ENCODE data around the gene ZNRF3.
"Not testable (repeated sequence)": the region's sequence is repeated elsewhere in the genome, so short reads cannot be mapped to it uniquely, and the experiment has no call there.

Gene ZNRF3

DNA sequence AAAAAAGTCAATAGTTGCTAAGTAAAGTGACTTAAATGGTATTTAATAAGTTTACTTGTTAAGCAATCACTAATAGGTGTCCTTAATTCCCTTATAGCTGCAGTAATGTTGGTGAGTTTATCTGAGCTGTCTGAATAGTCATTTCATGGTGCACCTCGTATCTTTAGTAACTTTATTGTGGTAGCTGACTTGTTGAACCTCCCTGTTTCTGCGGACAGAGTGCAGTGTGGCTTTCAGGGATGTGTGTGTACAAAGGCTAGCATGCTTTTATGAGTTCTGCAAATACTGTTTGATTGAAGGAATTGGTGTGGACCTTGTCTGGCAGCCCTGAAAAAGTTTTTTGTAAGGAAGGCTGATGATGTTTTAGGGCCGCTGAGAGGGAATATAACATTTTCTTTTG is 2.6 kb downstream of the ZNRF3 start:
- DNase-seq: no peak

DNA sequence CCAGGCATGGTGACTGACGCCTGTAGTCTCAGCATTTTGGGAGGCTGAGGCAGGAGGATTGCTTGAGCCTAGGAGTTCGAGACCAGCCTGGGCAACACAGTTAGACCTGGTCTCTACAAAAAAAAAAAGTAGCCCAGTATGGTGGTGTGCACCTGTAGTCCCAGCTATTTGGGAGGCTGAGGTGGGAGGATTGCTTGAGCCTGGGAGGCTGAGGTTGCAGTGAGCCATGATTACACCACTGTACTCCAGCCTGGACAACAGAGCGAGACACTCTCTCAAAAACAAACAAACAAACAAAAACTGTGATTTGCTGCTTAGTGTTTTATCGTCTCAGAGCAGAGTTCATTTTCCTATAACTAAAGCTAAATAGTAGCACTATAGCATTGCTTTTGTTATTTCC is 3.3 kb downstream of the ZNRF3 start:
- DNase-seq: not testable (repeated sequence)

DNA sequence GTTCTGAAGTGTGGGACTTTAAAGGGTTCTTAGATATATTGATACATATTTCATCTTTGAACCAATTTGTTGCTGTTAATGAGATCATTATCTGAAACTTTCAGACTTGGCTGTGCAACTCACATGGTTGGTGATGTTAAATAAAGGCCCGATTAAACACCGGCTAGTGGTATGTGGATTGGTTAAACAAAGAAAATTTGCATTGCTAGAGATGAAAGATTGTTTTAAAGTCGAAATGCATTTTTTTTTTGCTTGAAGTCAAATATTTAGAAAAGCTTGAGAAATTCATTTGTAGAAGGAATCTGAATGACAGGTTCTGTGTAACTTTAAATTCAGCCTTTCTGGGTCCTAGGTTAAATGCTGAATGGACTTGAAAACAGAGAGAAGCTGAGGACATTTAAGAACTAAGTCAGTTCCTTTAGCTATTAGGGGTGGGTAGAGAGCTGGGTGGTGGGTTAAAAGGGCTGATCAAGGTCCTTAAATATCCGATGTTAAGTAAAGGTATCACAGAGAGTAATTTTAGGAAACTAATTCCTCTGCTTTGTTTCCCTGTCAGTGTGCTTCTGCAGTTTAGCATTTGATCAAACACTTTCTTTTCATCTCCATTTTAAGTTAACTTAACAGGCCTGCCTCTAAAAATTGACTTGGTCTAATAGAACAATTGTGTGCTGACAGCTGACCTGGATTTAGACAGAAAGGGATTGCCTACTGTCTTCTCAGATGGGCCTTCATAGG is 4.5 kb downstream of the ZNRF3 start:
- no peak for DNase-seq

DNA sequence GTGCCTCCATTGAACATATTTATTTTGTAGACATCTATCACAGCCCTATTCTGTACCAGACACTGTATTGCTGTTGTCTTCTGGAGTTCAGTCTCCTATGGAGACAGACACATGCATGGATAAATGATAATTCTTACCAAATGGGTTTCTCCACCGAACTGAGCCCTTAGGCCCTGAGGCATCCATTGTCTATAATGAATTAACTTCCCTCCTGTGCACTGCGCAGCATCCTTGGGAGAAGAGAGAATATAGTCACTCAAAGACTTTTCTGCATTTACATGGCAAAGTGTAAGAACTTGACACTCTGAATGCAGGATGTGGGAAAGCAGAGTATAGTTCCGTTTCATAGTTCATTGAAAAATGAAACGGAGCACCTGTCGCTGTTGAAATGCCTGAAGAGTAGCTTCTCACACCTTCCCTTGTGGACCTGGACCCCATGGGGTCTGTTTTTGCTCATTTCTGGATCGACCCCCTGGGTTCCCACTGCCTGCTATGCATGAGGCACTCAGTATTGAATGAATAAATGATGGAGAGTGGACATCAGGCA is 6.2 kb downstream of the ZNRF3 start:
- no peak for DNase-seq

DNA sequence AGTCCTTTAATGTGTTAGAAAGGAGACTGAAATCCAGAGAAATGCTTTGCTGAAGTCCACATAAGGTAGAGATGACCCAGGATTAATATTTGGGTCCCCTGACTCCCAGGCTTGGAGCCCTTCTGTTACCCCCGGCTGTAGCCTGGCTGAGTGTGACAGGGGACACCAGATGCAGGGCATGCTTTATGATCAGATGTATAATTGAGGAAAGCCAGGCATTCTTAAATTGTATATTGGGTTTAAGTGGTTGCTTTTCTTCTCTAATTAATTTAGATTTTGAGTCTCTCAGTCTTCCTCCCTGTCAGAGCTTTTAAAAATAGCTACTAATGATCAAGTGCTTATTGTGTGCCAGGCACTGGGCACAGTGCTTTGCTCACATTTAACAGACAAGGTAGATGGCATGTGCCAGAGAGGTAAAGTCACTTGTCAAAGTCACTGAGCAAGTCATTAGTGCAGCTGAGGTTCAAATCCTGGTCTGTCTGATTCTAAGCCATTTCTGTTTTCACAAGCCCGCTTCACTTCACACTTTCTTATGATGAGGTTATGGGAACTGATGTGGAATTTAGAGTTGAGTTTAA is 7.9 kb downstream of the ZNRF3 start:
- DNase-seq: no peak

DNA sequence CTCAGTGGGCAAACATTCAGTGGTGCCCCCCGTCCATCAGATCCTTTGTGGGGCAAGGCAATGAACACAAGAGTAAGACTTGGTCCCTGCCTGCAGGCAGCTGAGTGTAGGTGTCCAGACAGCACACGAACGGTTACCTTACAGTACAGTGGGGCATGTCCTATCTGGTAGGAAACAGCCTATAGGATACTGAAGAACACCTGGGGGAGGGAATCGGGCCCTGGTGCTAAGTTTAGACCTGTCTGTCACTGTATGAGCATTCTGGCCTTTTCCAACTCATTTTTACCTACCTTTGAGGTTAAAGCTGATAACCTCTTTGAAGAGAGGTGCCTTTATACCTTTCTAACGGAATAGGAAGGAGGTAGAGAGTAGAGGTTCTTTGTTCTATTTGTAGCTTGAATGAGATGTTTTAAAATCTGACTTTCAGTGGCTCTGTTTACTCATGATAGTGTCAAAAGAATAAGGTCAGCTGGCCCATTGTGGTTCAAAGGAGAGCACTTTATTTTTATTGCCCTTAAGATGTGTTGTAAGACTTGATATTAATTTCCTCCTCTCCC is 8.9 kb downstream of the ZNRF3 start:
- no peak for DNase-seq

DNA sequence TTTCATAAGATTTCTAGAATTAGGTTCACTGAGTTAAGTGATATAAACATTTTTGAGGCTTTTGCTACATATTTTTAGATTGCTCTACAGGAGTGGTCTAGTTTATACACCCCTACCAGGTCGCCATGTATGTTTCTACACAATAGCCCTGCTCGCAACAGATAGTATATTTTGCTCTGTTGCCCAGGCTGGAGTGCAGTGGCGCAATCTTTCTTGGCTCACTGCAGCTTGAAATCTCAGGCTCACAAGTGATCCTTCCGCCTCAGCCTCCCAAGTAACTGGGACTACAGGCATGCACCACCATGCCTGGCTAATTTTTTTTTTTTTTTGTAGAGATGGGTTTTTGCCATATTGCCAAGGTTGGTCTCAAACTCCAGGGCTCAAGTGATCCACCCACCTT is 10.4 kb downstream of the ZNRF3 start:
- no peak for DNase-seq

DNA sequence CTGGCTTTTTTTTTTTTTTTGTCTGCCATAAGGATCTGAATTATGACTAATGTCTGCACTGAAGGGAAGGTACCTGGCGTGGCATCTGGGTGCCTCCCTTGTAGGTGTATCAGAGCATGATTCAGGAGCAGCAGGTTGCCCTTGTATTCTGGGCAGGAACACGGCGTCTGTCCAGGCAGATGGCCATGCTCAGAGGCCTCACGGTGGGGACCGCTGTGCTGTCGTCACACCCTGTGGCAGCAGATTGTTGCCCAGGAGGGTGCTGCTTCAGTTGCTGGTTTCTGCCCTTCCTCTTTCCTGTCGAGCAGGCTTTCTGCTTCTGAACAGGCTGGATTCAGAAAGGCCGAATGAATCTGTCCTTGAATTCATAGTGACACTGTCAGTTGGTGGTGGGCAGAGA is 11.0 kb downstream of the ZNRF3 start:
- no peak for DNase-seq

DNA sequence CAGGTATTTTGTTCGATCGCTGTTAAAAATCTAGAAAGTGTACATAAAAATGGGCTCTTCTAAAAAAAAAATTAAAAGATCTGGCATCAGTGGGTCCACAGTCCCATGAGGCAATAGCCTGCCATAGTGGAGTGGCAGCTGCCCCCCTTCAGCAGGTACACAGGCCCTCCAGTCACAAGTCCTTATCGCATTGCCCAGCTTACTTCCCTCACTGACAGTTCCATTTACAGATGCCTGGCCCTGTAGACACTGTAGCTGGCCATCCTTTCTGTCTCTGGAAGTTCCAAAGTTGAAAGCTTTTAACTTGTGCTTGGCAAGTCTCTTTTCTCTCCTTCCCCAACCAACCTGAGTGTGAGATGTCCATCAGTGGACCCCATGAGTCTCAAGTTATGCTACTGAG is 11.4 kb downstream of the ZNRF3 start:
- no peak for DNase-seq

DNA sequence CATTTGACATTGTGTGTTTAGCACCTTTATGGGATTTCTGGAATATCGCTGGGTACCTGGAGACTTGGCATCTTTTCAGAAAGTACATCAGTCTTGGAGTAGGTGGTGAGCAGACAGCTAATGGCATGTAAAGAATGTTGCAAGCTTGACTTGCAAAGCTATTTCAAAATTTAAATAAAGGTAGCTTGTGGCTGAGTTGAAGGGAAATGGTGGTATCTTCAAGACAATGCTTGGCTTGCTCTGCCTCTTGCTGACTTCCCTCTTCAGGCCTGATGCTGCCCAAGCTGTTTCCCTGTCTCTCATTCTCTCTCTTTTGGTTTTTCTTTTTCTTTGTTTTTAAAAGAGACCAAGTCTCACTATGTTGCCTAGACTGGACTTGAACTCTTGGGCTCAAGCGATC is 13.2 kb downstream of the ZNRF3 start:
- DNase-seq: no peak

DNA sequence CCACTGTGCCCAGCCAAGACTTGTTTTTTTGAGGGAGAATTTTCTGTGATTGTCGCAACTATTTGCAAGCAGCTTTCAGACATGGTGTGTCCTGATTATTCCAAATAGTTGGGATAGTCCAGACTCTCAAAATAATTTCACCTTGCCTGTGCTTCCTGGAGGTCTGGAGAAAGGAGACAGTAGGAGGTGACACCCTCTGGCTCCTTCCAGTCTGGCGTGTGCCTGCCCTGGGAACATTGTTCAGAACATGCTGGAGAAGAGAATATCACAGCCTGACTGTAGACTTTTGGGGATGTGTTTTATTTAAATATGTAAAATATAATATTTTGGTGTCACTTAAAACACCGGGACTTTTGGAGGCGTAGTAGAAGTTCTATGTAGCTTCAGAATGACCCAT is 14.9 kb downstream of the ZNRF3 start:
- DNase-seq: no peak

DNA sequence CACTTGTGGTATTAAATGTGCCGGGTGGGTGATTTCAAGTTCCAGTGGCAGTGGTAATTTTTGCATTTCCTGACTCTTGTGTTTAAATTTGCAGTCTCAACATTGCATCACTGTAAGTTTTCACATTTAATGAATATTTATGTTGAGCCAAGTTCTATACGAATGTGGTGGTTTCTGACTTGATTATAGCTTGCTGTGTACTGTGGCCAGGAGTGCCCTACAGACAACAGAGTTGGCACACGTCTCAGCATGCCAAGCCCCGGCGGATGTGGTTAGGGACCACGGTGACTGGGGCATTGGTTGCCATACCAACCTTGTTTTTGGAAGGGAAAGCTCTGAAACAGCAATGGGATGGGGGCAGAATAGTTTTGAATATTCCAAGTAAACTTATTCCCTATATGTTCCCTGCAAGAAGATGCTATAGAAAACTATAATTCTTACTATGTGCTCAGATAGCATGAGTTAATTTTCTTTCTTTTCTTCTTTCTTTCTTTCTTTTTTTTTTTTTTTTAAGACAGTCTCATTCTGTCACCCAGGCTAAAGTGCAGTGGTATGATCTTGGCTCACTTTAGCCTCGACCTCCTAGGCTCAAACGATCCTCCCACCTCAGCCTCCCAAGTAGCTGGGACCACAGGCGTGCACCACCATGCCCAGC is 16.0 kb downstream of the ZNRF3 start:
- DNase-seq: peak; percentile 8

DNA sequence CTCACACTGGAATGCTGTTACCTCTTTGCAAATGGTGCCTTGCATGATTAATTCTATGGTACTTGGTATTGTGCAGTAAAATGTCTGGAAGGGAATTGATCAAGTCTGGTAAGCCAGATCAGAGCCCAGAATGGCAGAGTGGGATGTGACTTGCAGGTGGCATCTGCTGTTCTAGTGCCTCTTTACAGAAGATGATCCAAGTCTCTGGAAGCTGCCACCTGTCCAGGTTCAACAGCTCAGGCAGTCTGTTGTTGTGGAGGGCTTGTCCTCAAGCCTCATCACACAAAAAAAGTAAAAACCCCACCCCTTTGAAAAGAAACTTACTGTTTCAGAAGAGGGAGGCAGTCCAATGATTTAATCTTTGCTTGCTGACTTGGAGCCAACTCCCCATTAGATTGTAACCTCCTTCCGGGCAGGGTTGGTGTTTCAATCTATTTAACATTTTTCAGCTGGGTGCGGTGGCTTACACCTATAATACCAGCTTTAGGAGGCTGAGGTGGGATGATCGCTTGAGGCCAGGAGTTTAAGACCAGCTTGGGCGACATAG is 17.1 kb downstream of the ZNRF3 start:
- no peak for DNase-seq

DNA sequence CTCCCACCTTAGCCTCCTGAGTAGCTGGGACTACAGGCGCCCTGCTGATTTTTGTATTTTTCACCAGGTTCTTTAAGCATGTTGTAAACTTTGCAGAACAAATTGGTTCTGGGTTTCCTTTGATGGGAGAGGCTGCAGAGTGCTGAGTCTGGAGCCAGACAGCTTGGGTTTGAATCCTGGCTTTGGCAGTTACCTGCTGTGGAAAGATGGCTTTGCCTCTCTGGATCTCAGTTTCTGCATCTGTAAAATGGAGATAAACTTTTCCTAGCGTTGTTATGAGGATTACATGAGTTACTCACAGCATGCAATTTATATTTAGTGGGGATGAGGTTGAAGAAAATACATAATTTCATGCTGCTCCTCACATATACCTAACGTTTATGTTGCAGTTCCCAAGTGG is 19.1 kb downstream of the ZNRF3 start:
- no peak for DNase-seq

DNA sequence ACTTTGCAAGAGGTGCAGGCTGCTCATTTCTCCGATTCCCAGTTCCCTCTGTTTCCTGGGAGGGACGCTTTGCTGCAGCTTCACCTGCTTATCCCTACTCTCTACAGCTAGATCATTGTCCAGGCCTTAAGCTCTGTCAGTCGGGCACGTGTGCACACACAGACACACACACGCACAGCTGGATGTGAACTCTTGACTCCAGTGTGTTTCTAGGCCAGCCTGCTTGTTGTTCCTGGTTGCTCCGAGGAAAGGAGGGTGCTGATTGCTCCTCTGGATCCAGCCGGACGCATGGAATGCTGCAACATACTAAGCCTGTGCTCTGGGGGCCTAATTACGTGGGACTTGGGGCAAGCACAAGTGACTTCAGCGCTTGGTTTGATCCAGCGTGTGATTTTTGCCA is 19.7 kb downstream of the ZNRF3 start:
- DNase-seq: no peak

DNA sequence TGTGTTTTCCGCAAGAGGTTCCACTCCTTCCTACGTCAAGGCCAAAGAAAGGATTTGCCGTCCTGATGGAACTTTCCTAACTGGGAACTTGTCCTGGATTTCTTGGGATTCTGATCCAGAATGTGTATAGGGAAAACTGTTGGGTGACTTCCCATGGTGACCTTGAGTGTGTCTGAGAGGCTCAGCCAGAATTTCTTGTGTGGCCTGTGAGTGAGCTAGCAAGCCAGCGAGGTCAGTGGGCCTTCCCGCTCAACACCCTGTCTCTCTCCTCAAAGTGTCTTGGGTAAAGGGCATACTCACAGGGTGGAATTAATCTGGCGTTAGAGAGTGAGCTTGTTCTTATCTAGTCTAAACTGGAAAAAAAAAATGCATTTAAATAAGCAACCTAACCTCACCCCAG is 20.4 kb downstream of the ZNRF3 start:
- DNase-seq: no peak

DNA sequence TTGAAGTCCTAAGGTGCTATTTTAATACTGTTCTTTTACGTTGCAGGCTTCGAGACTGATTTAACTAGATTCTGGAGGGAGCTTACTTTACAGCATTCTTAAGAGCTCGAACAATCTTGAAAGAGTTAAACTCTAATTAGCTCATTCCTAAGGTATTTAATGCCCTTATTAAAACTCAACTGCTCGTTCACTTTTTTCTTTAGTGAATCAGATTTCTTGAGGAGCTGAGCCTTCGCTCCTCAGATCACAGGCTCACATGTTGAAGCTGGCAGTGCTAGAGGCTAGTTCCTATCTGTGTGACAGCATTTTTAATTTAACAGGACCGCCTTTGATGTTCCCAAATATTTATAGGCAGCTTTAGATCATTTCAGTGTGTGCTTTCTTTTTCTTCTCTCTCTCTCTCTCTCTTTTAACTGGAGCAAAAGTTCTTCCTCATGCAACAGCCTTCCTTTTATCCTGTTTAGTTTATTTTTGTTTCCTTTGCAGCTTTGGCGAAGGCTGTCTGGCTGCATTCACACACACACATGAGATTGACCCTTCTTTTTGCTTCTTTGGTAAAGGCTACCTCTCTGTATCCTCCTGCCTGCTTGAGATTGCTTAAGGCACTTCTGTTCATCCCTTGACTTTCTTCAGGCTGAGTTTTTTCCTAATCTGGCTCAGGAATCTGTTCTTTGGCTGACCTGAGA is 21.0 kb downstream of the ZNRF3 start:
- DNase-seq: no peak

DNA sequence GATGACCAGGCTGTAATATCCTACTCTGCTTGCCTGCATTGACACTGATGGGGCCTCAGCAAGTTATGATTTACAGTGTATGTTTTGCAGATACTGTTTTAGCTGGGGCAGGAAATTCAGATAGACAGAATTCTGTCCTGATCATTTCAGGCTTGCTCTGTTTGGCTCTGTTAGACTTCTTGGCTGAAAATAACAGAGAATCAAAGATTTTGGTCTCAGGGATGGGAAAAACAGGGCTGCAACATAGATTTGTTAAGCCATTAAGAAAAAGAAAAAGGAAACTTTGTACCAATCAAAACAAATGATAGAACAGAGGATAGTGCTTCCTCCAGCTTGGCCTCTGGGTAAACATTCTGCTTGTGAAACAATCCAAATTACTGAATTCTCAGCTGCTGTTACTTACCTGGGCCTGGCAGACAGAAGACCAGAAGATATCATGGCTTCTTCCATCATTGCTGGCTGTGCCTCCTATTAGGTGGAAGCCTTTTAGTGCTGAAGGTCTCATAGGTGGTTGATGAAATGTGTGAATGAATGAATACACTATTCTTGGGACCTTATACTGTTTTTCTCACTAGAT is 22.0 kb downstream of the ZNRF3 start:
- DNase-seq: no peak

DNA sequence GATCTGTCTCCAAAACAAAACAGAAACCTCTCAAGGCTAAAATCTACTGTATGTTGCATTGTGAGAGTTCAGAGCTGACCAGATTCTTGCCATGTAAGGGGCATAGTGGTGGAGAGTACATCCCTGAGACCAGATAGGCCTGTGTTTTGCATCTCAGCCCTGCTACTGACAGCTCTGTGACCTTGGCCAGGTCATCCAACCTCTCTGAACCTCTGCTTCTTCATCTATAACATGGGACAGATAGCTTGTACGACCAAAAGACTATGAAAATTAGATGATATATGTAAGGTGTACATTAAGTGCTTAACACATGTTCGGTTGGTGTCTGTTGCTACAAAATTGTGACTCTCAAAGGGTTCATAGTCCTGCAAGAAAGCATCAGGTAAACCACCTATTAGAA is 22.9 kb downstream of the ZNRF3 start:
- no peak for DNase-seq

DNA sequence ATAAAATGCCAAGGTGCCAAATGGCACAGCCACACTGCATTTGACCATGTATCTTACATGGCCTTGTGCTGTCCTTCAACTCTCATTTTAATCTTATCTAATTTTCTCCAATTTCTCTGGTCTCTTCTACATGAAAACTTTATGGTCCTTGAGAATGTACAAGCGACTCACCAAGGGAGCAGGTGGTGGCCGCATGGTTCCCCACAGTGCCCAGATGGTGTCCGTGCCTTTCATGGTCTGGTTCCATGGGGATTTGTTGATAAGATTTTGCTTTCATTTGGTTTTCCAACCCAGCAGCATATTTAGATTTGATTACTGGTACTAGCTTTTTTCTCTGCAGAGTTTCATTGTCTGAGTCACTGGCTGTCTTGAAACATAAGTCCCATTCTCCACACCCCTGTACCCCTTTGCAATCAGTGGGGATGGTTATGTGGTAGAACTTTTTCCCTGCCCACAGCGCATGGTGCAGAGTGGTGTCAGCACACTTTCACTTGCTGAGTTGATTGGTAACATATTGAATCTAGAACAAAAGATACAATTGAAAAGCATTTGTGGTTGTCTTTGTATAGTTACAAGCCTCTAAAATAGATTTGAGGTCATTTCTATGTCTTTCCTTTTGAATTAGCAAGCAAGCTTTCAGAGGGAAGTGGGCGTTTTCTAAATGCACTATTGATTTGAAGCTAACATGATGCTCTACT is 24.1 kb downstream of the ZNRF3 start:
- DNase-seq: peak; percentile 74

DNA sequence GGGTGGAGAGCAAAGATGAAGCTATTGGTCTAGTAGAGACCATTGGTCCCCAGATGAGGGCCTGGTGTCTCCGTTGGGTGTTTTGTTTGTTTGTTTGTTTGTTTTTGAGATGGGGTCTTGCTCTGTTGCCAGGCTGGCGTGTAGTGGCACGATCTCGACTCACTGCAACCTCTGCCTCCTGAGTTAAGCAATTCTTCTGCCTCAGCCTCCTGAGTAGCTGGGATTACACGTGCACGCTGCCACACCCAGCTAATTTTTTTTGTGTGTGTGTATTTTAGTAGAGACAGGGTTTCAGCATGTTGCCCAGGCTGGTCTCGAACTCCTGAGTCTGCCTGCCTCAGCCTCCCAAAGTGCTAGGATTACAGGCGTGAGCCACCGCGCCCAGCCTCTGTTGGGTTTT is 25.4 kb downstream of the ZNRF3 start:
- DNase-seq: not testable (repeated sequence)

DNA sequence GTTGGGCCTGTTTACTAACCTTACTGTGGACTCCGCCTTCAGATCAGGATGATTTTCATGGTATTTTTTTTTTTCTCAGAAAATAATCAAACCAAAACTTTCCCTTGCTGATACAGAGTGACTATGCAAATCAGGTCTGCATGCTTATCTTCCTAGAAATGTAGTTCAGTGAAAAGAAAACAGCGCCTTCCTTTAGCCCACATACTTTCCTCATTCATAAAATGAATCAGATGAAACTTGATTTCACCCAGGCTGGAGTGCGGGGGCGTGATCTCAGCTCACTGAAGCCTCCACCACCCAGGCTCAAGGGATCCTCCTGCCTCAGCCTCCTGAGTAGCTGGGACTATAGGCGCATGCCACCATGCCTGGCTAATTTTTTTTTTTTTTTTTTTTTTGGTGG is 26.0 kb downstream of the ZNRF3 start:
- peak; percentile 82 for DNase-seq

Measured in stimulated activated CD4-positive, alpha-beta T cell treated with anti-CD3 and anti-CD28 coated beads, Interleukin-4, amount 100 ng/mL, for 24 hours (primary cell).